DND-41 (cell line): Measurements from ENCODE around the gene STRN4.

Experiments used
- CTCF ChIP-seq: IDR thresholded peaks from 2 replicates; pipeline ENCODE4 v1.5.1; 2012; ENCODE audit warnings: borderline replicate concordance, low read length, moderate library complexity, mild to moderate bottlenecking; ENCODE audit not compliant: poor library complexity, severe bottlenecking; ENCODE audit errors: extremely low read depth
- EZH2 ChIP-seq: IDR thresholded peaks from 3 replicates; pipeline ENCODE4 v1.6.1; 2012; ENCODE audit warnings: borderline replicate concordance, low read depth, mild to moderate bottlenecking, moderate library complexity, low read length, inconsistent platforms; ENCODE audit not compliant: severe bottlenecking

- peak; percentile 93 for TF ChIP-seq CTCF
- no peak for TF ChIP-seq EZH2
Observed at GRCh38 chr19:46728693-46729339, 17.4 kb downstream of the STRN4 start.
